Endodermal cell (in vitro differentiated cells): Measurements from ENCODE around the gene DDX39A. TPM values are rescaled to one million over a fixed set of nuclear protein-coding genes. Genes with fewer than 3 reads are reported as not detected.

Experiments used
- DNase-seq: peaks from one replicate; pipeline ENCODE4 v3.0.0-alpha.2; 2017
- H3K27ac ChIP-seq: 2 replicates; pipeline ENCODE4 v1.5.1; 2013; ENCODE audit warnings: mild to moderate bottlenecking, low read depth, low read length, moderate library complexity
- H3K27me3 ChIP-seq: 2 replicates; pipeline ENCODE4 v1.6.1; 2013; ENCODE audit warnings: mild to moderate bottlenecking, low read length, moderate library complexity; ENCODE audit not compliant: insufficient read depth, control insufficient read depth, poor library complexity, severe bottlenecking
- H3K36me3 ChIP-seq: 2 replicates; pipeline ENCODE4 v1.7.0; 2013; ENCODE audit warnings: mild to moderate bottlenecking, low read length, moderate library complexity; ENCODE audit not compliant: control insufficient read depth, insufficient read depth
- H3K4me1 ChIP-seq: one replicate; pipeline ENCODE4 v1.7.0; 2013; ENCODE audit warnings: low read length; ENCODE audit not compliant: control insufficient read depth, insufficient read depth
- H3K4me3 ChIP-seq: 2 replicates; pipeline ENCODE4 v1.5.1; 2013; ENCODE audit warnings: mild to moderate bottlenecking, low read length, moderate library complexity
- H3K9ac ChIP-seq: 2 replicates; pipeline ENCODE4 v1.6.1; 2013; ENCODE audit warnings: mild to moderate bottlenecking, low read length, moderate library complexity; ENCODE audit not compliant: poor library complexity, severe bottlenecking; ENCODE audit errors: extremely low read depth
- H3K9me3 ChIP-seq: 2 replicates; pipeline ENCODE4 v1.6.1; 2013; ENCODE audit warnings: mild to moderate bottlenecking, low read length, moderate library complexity; ENCODE audit not compliant: control insufficient read depth
- H3K27ac Mint-ChIP-seq: 2 replicates; pipeline ENCODE4 v1.8.0; 2020; ENCODE audit warnings: mixed read lengths
- H3K27me3 Mint-ChIP-seq: 2 replicates; pipeline ENCODE4 v1.8.0; 2021; ENCODE audit warnings: mild to moderate bottlenecking, mixed read lengths; ENCODE audit not compliant: insufficient read depth
- H3K36me3 Mint-ChIP-seq: 2 replicates; pipeline ENCODE4 v1.8.0; 2020; ENCODE audit warnings: low read depth, mixed read lengths
- H3K4me1 Mint-ChIP-seq: 2 replicates; pipeline ENCODE4 v1.8.0; 2020; ENCODE audit warnings: mixed read lengths
- H3K4me3 Mint-ChIP-seq: 2 replicates; pipeline ENCODE4 v1.8.0; 2020; ENCODE audit warnings: mild to moderate bottlenecking, moderate library complexity, mixed read lengths
- H3K9me3 Mint-ChIP-seq: 2 replicates; pipeline ENCODE4 v1.8.0; 2020; ENCODE audit warnings: mild to moderate bottlenecking, mixed read lengths
- WGBS, 2 experiments: methylation state at CpG; one replicate each; pipeline versions ENCODE4 v1.1.5 to v1.1.7; 2013; ENCODE audit warnings: missing lambda C conversion rate in 2 of 2, mixed read lengths in 1 of 2; ENCODE audit not compliant: insufficient coverage in 1 of 2, insufficient read length in 1 of 2; 5-methylcytosine and 5-hydroxymethylcytosine counted together
- total RNA-seq, 2 donors: library from RNA; stranded (reverse); fragmentation: NEBNext Ultra II Directional in 1 of 2; extraction: Animal tissue kit (Norgen Biotek cat#: 25700) in 1 of 2; gene quantifications; 2 replicates in 1 of 2; 3 replicates in 1 of 2; pipeline ENCODE4 v1.2.1, GENCODE V29; 2021
- TF ChIP-seq, protein P1 (sequence below): fragments of 200-600 bp; sonication (generic); conservative IDR thresholded peaks from 2 replicates; pipeline ENCODE4 v1.5.0; 2021; ENCODE audit warnings: antibody characterized with exemption, mild to moderate bottlenecking

DDX39A gene
- total RNA-seq, 2 donors from 2014 or later, result 82.5 to 86.1 TPM

- no peak overlapping the region for H3K9ac ChIP-seq
- no peaks in the 10 kb centered on the region for H3K9me3 ChIP-seq
- 74 to 84% methylated on average over 8 to 19 of the region's 19 CpGs for WGBS, 2 experiments
- no peaks in the 10 kb centered on the region for H3K36me3 ChIP-seq
- Mint-ChIP-seq H3K36me3 (no peaks in the 10 kb centered on the region), H3K4me1 (peaks cover 3% of the 10 kb centered on the region), H3K27me3 (no peaks in the 10 kb centered on the region), H3K27ac (no peak overlapping the region), H3K4me3 (no peak overlapping the region), H3K9me3 (no peaks in the 10 kb centered on the region)
- no peak for DNase-seq
- H3K27me3 ChIP-seq, result no peaks in the 10 kb centered on the region
- TF ChIP-seq, protein P1, sequence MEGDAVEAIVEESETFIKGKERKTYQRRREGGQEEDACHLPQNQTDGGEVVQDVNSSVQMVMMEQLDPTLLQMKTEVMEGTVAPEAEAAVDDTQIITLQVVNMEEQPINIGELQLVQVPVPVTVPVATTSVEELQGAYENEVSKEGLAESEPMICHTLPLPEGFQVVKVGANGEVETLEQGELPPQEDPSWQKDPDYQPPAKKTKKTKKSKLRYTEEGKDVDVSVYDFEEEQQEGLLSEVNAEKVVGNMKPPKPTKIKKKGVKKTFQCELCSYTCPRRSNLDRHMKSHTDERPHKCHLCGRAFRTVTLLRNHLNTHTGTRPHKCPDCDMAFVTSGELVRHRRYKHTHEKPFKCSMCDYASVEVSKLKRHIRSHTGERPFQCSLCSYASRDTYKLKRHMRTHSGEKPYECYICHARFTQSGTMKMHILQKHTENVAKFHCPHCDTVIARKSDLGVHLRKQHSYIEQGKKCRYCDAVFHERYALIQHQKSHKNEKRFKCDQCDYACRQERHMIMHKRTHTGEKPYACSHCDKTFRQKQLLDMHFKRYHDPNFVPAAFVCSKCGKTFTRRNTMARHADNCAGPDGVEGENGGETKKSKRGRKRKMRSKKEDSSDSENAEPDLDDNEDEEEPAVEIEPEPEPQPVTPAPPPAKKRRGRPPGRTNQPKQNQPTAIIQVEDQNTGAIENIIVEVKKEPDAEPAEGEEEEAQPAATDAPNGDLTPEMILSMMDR, result no peak
- H3K27ac ChIP-seq, result peak overlapping the region; percentile 30
- no peak overlapping the region for H3K4me3 ChIP-seq
- H3K4me1 ChIP-seq, result no peaks in the 10 kb centered on the region
Observed at GRCh38 chr19:14369399-14370168, 49.6 kb downstream of the DDX39A start.

DNA sequence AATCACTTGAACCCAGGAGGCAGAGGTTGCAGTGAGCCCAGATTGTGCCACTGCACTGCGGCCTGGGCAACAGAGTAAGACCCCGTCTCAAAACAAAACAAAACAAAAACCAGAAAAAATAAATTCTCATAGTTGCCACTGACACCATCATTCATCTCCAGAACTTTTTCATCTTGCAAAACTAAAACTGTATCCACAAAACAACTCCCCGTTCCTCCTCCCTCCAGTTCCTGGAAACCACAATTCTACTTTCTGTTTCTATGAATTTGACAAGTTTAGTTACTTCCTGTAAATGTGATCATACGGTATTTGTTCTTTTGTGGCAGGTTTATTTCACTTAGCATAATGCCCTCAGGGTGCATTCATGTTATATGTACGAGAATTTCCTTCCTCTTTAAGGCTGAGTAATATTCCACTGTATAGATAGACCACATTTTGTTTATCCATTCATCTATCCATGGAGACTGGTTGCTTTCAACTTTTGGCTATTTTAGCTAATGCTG, 51.1 kb downstream of the DDX39A start:
- Mint-ChIP-seq H3K27ac (no peak overlapping the region), H3K36me3 (no peaks in the 10 kb centered on the region), H3K4me1 (peaks cover 7% of the 10 kb centered on the region), H3K27me3 (no peaks in the 10 kb centered on the region), H3K9me3 (no peaks in the 10 kb centered on the region), H3K4me3 (no peak overlapping the region)
- TF ChIP-seq, protein P1, result no peak
- H3K4me3 ChIP-seq, result no peak overlapping the region
- no peaks in the 10 kb centered on the region for H3K9me3 ChIP-seq
- H3K27me3 ChIP-seq, result no peaks in the 10 kb centered on the region
- H3K4me1 ChIP-seq, result no peaks in the 10 kb centered on the region
- no peak overlapping the region for H3K27ac ChIP-seq
- DNase-seq, result no peak
- 92 to 100% methylated on average over 3 to 5 of the region's 5 CpGs for WGBS, 2 experiments
- H3K9ac ChIP-seq, result no peak overlapping the region
- H3K36me3 ChIP-seq, result no peaks in the 10 kb centered on the region

GRCh38 chr19:14367016-14367415, 52.1 kb downstream of the DDX39A start:
- Mint-ChIP-seq H3K27ac (no peak overlapping the region), H3K9me3 (no peaks in the 10 kb centered on the region), H3K36me3 (no peaks in the 10 kb centered on the region), H3K27me3 (no peaks in the 10 kb centered on the region), H3K4me1 (peaks cover 7% of the 10 kb centered on the region), H3K4me3 (no peak overlapping the region)
- Histone ChIP-seq H3K9me3 (no peaks in the 10 kb centered on the region), H3K4me1 (no peaks in the 10 kb centered on the region), H3K27me3 (no peaks in the 10 kb centered on the region), H3K36me3 (no peaks in the 10 kb centered on the region), H3K9ac (no peak overlapping the region), H3K27ac (no peak overlapping the region), H3K4me3 (no peak overlapping the region)
- no peak for DNase-seq
- WGBS, 2 experiments, result 94 to 96% methylated on average over 9 to 10 of the region's 10 CpGs
- TF ChIP-seq, protein P1, result no peak
